Heart left ventricle (tissue), 13 donors: ENCODE measurements around the gene CDH24.

ENCODE experiments used
- POLR2A ChIP-seq, 2 donors: fragments of 450-650 bp; IDR thresholded peaks; one replicate each; pipeline ENCODE4 v1.6.1; 2017; ENCODE audit warnings: antibody characterized with exemption in 2 of 2, mild to moderate bottlenecking in 2 of 2, moderate library complexity in 2 of 2
- TF ChIP-seq, protein P1 (sequence below), 12 donors: fragments of 200-600 bp; sonication (generic) in 4 of 12; IDR thresholded peaks; one replicate each; pipeline versions ENCODE4 v1.5.0 to v1.8.0; 2018 to 2022; ENCODE audit warnings: antibody characterized with exemption in 12 of 12, mild to moderate bottlenecking in 5 of 12
- donor health status: ischemic (EF 13 %, LVEDD 7.1; RV severe dilation, severe dysfunction).
- donor health status: DM: no; HTN: yes; CAD: no.
- donor health status: DM: no; HTN: no; CAD: no.
- donor health status: ischemic (EF 25% LVEDD 6.9; RV normal size, moderate dysfunction).
- donor health status: ischemic (EF 25% LVEDD 5.7; RV mildly dilated, moderate dysfunction).
- donor health status: ischemic (EF 35%, LVEDD 5.7; RV mildly dilated, moderate dysfunction).
- donor health status: nonischemic (EF 11% LVEDD 7.7; RV severe dilation, severe dysfunction).
- donor health status: DM: yes; HTN: yes; CAD: no.
- donor health status: PGD.
- donor health status: ischemic (EF 29% LVEDD 5.4; RV normal size, mild dysfunction).
- donor health status: nonischemic (EF 23%, LVEDD 6.1; RV moderate dilation, normal function).

DNA sequence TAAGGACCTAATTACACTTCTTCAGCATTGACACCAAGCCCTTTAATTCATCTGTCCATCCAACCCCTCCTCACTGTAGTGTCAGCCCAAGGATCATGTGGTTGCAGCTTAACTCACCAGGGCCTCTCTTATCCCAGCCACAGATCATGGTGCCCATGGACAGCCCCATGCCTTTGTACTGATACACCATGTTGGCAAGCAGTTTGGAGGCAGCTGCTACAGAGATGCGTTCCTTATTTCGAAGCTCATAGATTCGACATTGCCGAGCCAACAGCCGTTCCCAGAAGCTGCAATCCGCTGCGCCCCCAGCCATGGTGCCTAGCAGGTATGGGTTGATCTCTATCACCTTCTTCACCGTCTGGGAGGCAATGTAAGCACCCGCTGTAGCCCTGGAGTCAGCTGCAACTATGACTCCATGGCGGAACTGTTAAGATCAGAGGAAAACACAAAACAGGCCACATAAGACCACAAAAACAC, 24.0 kb downstream of the CDH24 start:
- TF ChIP-seq POLR2A (IDR thresholded peaks at IDR 0.05) = no peak
- TF ChIP-seq, protein P1, sequence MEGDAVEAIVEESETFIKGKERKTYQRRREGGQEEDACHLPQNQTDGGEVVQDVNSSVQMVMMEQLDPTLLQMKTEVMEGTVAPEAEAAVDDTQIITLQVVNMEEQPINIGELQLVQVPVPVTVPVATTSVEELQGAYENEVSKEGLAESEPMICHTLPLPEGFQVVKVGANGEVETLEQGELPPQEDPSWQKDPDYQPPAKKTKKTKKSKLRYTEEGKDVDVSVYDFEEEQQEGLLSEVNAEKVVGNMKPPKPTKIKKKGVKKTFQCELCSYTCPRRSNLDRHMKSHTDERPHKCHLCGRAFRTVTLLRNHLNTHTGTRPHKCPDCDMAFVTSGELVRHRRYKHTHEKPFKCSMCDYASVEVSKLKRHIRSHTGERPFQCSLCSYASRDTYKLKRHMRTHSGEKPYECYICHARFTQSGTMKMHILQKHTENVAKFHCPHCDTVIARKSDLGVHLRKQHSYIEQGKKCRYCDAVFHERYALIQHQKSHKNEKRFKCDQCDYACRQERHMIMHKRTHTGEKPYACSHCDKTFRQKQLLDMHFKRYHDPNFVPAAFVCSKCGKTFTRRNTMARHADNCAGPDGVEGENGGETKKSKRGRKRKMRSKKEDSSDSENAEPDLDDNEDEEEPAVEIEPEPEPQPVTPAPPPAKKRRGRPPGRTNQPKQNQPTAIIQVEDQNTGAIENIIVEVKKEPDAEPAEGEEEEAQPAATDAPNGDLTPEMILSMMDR (IDR thresholded peaks at IDR 0.05) = no peak
